Astrocyte (in vitro differentiated cells and primary cell): ENCODE data around the gene TMEM165.

Experiments used
- EZH2 ChIP-seq: IDR thresholded peaks from 2 replicates; pipeline ENCODE4 v1.6.1; 2012; ENCODE audit warnings: mild to moderate bottlenecking, low read length, inconsistent platforms; ENCODE audit not compliant: insufficient read depth
- TF ChIP-seq, protein P1 (sequence below): IDR thresholded peaks from 2 replicates; pipeline ENCODE4 v1.5.1; 2011; ENCODE audit warnings: low read depth, mild to moderate bottlenecking, inconsistent platforms, low read length, moderate library complexity; ENCODE audit not compliant: insufficient read depth

DNA sequence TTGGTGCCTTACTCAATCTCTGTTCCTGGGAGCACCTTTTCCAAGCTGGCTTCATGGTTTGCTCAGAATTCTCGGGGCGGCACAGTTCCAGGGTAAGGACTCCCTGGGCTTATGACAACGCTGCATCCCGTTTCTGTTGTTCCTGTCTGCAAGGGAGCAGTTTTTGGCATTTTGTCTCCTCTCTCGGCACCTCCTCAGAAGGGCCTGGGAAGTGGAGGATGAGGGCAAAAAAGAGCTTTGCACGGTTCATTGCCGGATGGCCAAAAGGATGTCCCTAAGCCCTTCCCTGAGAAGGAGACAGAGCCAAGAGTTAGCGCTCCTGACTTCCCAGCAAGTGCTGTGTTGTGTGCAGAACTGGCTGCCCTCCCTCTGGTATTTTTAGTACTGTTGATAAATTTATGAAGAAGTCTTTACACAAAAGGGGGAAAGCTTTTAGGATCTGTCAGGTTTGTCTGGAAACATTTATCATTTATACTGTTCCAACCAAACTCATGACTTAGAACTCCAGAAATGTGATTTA lies 36.3 kb upstream of the TMEM165 start:
- TF ChIP-seq, protein P1, sequence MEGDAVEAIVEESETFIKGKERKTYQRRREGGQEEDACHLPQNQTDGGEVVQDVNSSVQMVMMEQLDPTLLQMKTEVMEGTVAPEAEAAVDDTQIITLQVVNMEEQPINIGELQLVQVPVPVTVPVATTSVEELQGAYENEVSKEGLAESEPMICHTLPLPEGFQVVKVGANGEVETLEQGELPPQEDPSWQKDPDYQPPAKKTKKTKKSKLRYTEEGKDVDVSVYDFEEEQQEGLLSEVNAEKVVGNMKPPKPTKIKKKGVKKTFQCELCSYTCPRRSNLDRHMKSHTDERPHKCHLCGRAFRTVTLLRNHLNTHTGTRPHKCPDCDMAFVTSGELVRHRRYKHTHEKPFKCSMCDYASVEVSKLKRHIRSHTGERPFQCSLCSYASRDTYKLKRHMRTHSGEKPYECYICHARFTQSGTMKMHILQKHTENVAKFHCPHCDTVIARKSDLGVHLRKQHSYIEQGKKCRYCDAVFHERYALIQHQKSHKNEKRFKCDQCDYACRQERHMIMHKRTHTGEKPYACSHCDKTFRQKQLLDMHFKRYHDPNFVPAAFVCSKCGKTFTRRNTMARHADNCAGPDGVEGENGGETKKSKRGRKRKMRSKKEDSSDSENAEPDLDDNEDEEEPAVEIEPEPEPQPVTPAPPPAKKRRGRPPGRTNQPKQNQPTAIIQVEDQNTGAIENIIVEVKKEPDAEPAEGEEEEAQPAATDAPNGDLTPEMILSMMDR, result no peak
- TF ChIP-seq EZH2, result no peak
